ENCODE results near the gene KIF21B.

DNA sequence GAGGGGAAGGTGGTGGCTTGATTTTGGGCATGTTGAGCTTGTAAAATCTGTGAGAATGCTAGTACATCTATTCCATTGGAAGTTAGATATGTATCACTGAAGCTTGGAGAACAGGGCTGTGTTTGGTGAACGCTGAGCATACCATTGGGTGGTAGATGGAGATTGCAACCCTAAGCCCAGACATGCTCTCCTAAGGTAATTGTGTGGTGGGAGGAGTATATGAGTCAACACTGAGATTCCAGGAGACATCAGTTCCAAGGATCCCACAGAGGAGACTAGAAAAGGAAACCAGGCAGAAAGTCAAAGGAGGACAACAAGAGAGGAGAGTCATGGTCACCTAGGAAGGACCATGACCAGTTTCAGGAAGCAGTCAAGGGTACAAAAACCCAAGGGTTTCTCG is 60.4 kb downstream of the KIF21B start:
- TF ChIP-seq, protein P1, sequence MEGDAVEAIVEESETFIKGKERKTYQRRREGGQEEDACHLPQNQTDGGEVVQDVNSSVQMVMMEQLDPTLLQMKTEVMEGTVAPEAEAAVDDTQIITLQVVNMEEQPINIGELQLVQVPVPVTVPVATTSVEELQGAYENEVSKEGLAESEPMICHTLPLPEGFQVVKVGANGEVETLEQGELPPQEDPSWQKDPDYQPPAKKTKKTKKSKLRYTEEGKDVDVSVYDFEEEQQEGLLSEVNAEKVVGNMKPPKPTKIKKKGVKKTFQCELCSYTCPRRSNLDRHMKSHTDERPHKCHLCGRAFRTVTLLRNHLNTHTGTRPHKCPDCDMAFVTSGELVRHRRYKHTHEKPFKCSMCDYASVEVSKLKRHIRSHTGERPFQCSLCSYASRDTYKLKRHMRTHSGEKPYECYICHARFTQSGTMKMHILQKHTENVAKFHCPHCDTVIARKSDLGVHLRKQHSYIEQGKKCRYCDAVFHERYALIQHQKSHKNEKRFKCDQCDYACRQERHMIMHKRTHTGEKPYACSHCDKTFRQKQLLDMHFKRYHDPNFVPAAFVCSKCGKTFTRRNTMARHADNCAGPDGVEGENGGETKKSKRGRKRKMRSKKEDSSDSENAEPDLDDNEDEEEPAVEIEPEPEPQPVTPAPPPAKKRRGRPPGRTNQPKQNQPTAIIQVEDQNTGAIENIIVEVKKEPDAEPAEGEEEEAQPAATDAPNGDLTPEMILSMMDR (IDR thresholded peaks at IDR 0.05; ENCODE audit: borderline replicate concordance, extremely low read depth, low read length, poor library complexity, severe bottlenecking): no peak
- no peak for TF ChIP-seq EZH2 (IDR thresholded peaks at IDR 0.05; ENCODE audit: borderline replicate concordance, low read depth, low read length, severe bottlenecking)

Data from DND-41 (cell line).